ENCODE results near the gene CBFA2T3.

The CBFA2T3 gene

GRCh38 chr16:88839026-88839529 is 137.9 kb downstream of the CBFA2T3 start:
- H3K27ac ChIP-seq (ENCODE audit: low read depth, low read length): no peak overlapping the region
- no peak overlapping the region for H2AFZ ChIP-seq (ENCODE audit: low read length, unreplicated experiment)
- no peaks in the 10 kb centered on the region for H3K79me2 ChIP-seq (ENCODE audit: control insufficient read depth, insufficient read depth, low read length, unreplicated experiment)
- H3K27me3 ChIP-seq (ENCODE audit: insufficient read depth, low read length): no peaks in the 10 kb centered on the region
- H3K36me3 ChIP-seq (ENCODE audit: insufficient read depth, low read length): peaks cover 3% of the 10 kb centered on the region; the same call in 1 of the 2 replicates
- no peak overlapping the region for H3K4me3 ChIP-seq (ENCODE audit: low read depth, low read length)
- no peaks in the 10 kb centered on the region for H3K4me1 ChIP-seq (ENCODE audit: control insufficient read depth, insufficient read depth, low read length, unreplicated experiment)

- Histone ChIP-seq H3K4me3 (ENCODE audit: low read depth, low read length) (no peak overlapping the region), H3K36me3 (ENCODE audit: insufficient read depth, low read length) (peaks cover 3% of the 10 kb centered on the region; the same call in 1 of the 2 replicates), H2AFZ (ENCODE audit: low read length, unreplicated experiment) (no peak overlapping the region), H3K27ac (ENCODE audit: low read depth, low read length) (no peak overlapping the region), H3K4me1 (ENCODE audit: control insufficient read depth, insufficient read depth, low read length, unreplicated experiment) (no peaks in the 10 kb centered on the region), H3K79me2 (ENCODE audit: control insufficient read depth, insufficient read depth, low read length, unreplicated experiment) (no peaks in the 10 kb centered on the region), H3K27me3 (ENCODE audit: insufficient read depth, low read length) (no peaks in the 10 kb centered on the region)
Measured at GRCh38 chr16:88838566-88838965, 138.4 kb downstream of the CBFA2T3 start.

- no peak overlapping the region for H3K27ac ChIP-seq (ENCODE audit: low read depth, low read length)
- peaks cover 3% of the 10 kb centered on the region; the same call in 1 of the 2 replicates for H3K36me3 ChIP-seq (ENCODE audit: insufficient read depth, low read length)
- no peaks in the 10 kb centered on the region for H3K79me2 ChIP-seq (ENCODE audit: control insufficient read depth, insufficient read depth, low read length, unreplicated experiment)
- H3K4me1 ChIP-seq (ENCODE audit: control insufficient read depth, insufficient read depth, low read length, unreplicated experiment): no peaks in the 10 kb centered on the region
- H3K4me3 ChIP-seq (ENCODE audit: low read depth, low read length): no peak overlapping the region
- no peaks in the 10 kb centered on the region for H3K27me3 ChIP-seq (ENCODE audit: insufficient read depth, low read length)
- H2AFZ ChIP-seq (ENCODE audit: low read length, unreplicated experiment): no peak overlapping the region
Measured at GRCh38 chr16:88837806-88838205, 139.2 kb downstream of the CBFA2T3 start.

GRCh38 chr16:88836791-88837190 is 140.2 kb downstream of the CBFA2T3 start:
- Histone ChIP-seq H2AFZ (ENCODE audit: low read length, unreplicated experiment) (no peak overlapping the region), H3K27ac (ENCODE audit: low read depth, low read length) (no peak overlapping the region), H3K4me1 (ENCODE audit: control insufficient read depth, insufficient read depth, low read length, unreplicated experiment) (no peaks in the 10 kb centered on the region), H3K36me3 (ENCODE audit: insufficient read depth, low read length) (peaks cover 3% of the 10 kb centered on the region; the same call in 1 of the 2 replicates), H3K27me3 (ENCODE audit: insufficient read depth, low read length) (no peaks in the 10 kb centered on the region), H3K4me3 (ENCODE audit: low read depth, low read length) (no peak overlapping the region), H3K79me2 (ENCODE audit: control insufficient read depth, insufficient read depth, low read length, unreplicated experiment) (no peaks in the 10 kb centered on the region)

GRCh38 chr16:88835818-88836217 is 141.2 kb downstream of the CBFA2T3 start:
- Histone ChIP-seq H3K4me3 (ENCODE audit: low read depth, low read length) (no peak overlapping the region), H2AFZ (ENCODE audit: low read length, unreplicated experiment) (no peak overlapping the region), H3K36me3 (ENCODE audit: insufficient read depth, low read length) (peaks cover 3% of the 10 kb centered on the region; the same call in 1 of the 2 replicates), H3K79me2 (ENCODE audit: control insufficient read depth, insufficient read depth, low read length, unreplicated experiment) (no peaks in the 10 kb centered on the region), H3K4me1 (ENCODE audit: control insufficient read depth, insufficient read depth, low read length, unreplicated experiment) (no peaks in the 10 kb centered on the region), H3K27me3 (ENCODE audit: insufficient read depth, low read length) (no peaks in the 10 kb centered on the region), H3K27ac (ENCODE audit: low read depth, low read length) (no peak overlapping the region)

GRCh38 chr16:88835383-88835782 is 141.6 kb downstream of the CBFA2T3 start:
- Histone ChIP-seq H3K79me2 (ENCODE audit: control insufficient read depth, insufficient read depth, low read length, unreplicated experiment) (no peaks in the 10 kb centered on the region), H3K4me3 (ENCODE audit: low read depth, low read length) (no peak overlapping the region), H3K27me3 (ENCODE audit: insufficient read depth, low read length) (no peaks in the 10 kb centered on the region), H3K4me1 (ENCODE audit: control insufficient read depth, insufficient read depth, low read length, unreplicated experiment) (no peaks in the 10 kb centered on the region), H2AFZ (ENCODE audit: low read length, unreplicated experiment) (no peak overlapping the region), H3K36me3 (ENCODE audit: insufficient read depth, low read length) (peaks cover 3% of the 10 kb centered on the region; the same call in 1 of the 2 replicates), H3K27ac (ENCODE audit: low read depth, low read length) (no peak overlapping the region)

GRCh38 chr16:88834670-88835069 is 142.3 kb downstream of the CBFA2T3 start:
- Histone ChIP-seq H3K79me2 (ENCODE audit: control insufficient read depth, insufficient read depth, low read length, unreplicated experiment) (no peaks in the 10 kb centered on the region), H3K27me3 (ENCODE audit: insufficient read depth, low read length) (no peaks in the 10 kb centered on the region), H3K36me3 (ENCODE audit: insufficient read depth, low read length) (peaks cover 3% of the 10 kb centered on the region; the same call in 1 of the 2 replicates), H3K4me3 (ENCODE audit: low read depth, low read length) (no peak overlapping the region), H2AFZ (ENCODE audit: low read length, unreplicated experiment) (no peak overlapping the region), H3K27ac (ENCODE audit: low read depth, low read length) (no peak overlapping the region), H3K4me1 (ENCODE audit: control insufficient read depth, insufficient read depth, low read length, unreplicated experiment) (no peaks in the 10 kb centered on the region)

GRCh38 chr16:88833086-88833485 is 143.9 kb downstream of the CBFA2T3 start:
- Histone ChIP-seq H3K79me2 (ENCODE audit: control insufficient read depth, insufficient read depth, low read length, unreplicated experiment) (no peaks in the 10 kb centered on the region), H3K4me1 (ENCODE audit: control insufficient read depth, insufficient read depth, low read length, unreplicated experiment) (no peaks in the 10 kb centered on the region), H3K4me3 (ENCODE audit: low read depth, low read length) (no peak overlapping the region), H2AFZ (ENCODE audit: low read length, unreplicated experiment) (no peak overlapping the region), H3K36me3 (ENCODE audit: insufficient read depth, low read length) (no peaks in the 10 kb centered on the region), H3K27ac (ENCODE audit: low read depth, low read length) (no peak overlapping the region), H3K27me3 (ENCODE audit: insufficient read depth, low read length) (no peaks in the 10 kb centered on the region)

- H2AFZ ChIP-seq (ENCODE audit: low read length, unreplicated experiment): no peak overlapping the region
- H3K4me3 ChIP-seq (ENCODE audit: low read depth, low read length): no peak overlapping the region
- H3K79me2 ChIP-seq (ENCODE audit: control insufficient read depth, insufficient read depth, low read length, unreplicated experiment): no peaks in the 10 kb centered on the region
- no peaks in the 10 kb centered on the region for H3K27me3 ChIP-seq (ENCODE audit: insufficient read depth, low read length)
- no peak overlapping the region for H3K27ac ChIP-seq (ENCODE audit: low read depth, low read length)
- no peaks in the 10 kb centered on the region for H3K36me3 ChIP-seq (ENCODE audit: insufficient read depth, low read length)
- H3K4me1 ChIP-seq (ENCODE audit: control insufficient read depth, insufficient read depth, low read length, unreplicated experiment): no peaks in the 10 kb centered on the region
Measured at GRCh38 chr16:88831838-88832237, 145.2 kb downstream of the CBFA2T3 start.

- Histone ChIP-seq H3K4me3 (ENCODE audit: low read depth, low read length) (no peak overlapping the region), H3K79me2 (ENCODE audit: control insufficient read depth, insufficient read depth, low read length, unreplicated experiment) (no peaks in the 10 kb centered on the region), H3K4me1 (ENCODE audit: control insufficient read depth, insufficient read depth, low read length, unreplicated experiment) (no peaks in the 10 kb centered on the region), H2AFZ (ENCODE audit: low read length, unreplicated experiment) (no peak overlapping the region), H3K27ac (ENCODE audit: low read depth, low read length) (no peak overlapping the region), H3K27me3 (ENCODE audit: insufficient read depth, low read length) (no peaks in the 10 kb centered on the region), H3K36me3 (ENCODE audit: insufficient read depth, low read length) (no peaks in the 10 kb centered on the region)
Measured at GRCh38 chr16:88830783-88831182, 146.2 kb downstream of the CBFA2T3 start.

- H3K79me2 ChIP-seq (ENCODE audit: control insufficient read depth, insufficient read depth, low read length, unreplicated experiment): no peaks in the 10 kb centered on the region
- no peaks in the 10 kb centered on the region for H3K4me1 ChIP-seq (ENCODE audit: control insufficient read depth, insufficient read depth, low read length, unreplicated experiment)
- H3K36me3 ChIP-seq (ENCODE audit: insufficient read depth, low read length): no peaks in the 10 kb centered on the region
- no peak overlapping the region for H3K27ac ChIP-seq (ENCODE audit: low read depth, low read length)
- no peak overlapping the region for H3K4me3 ChIP-seq (ENCODE audit: low read depth, low read length)
- no peaks in the 10 kb centered on the region for H3K27me3 ChIP-seq (ENCODE audit: insufficient read depth, low read length)
- no peak overlapping the region for H2AFZ ChIP-seq (ENCODE audit: low read length, unreplicated experiment)
Measured at GRCh38 chr16:88830258-88830657, 146.7 kb downstream of the CBFA2T3 start.

All from ACC112 (cell line).